GM12872 (cell line): ENCODE results near the gene PARVA.

Experiments used
- CTCF ChIP-seq: IDR thresholded peaks from 3 replicates; pipeline ENCODE4 v1.5.1; 2011; ENCODE audit warnings: low read depth, mild to moderate bottlenecking, low read length, moderate library complexity; ENCODE audit not compliant: insufficient read depth

The PARVA gene

GRCh38 chr11:12556155-12556554, 178.8 kb downstream of the PARVA start:
- TF ChIP-seq CTCF, result no peak

- no peak for TF ChIP-seq CTCF
Observed at GRCh38 chr11:12556788-12557384, 179.5 kb downstream of the PARVA start.

GRCh38 chr11:12559011-12559410, 181.6 kb downstream of the PARVA start:
- no peak for TF ChIP-seq CTCF

- TF ChIP-seq CTCF, result no peak
Observed at GRCh38 chr11:12560362-12560761, 183.0 kb downstream of the PARVA start.

GRCh38 chr11:12560861-12561260, 183.5 kb downstream of the PARVA start:
- TF ChIP-seq CTCF, result no peak

GRCh38 chr11:12564012-12564411, 186.6 kb downstream of the PARVA start:
- no peak for TF ChIP-seq CTCF

- TF ChIP-seq CTCF, result no peak
Observed at GRCh38 chr11:12565406-12565805, 188.0 kb downstream of the PARVA start.
